Neural progenitor cell (in vitro differentiated cells): ENCODE measurements around the gene CLCN2. TPM values are rescaled to one million over a fixed set of nuclear protein-coding genes. Genes with fewer than 3 reads are reported as not detected.

Source experiments
- DNase-seq: peaks from one replicate; pipeline ENCODE4 v3.0.0-alpha.2; 2016; ENCODE audit warnings: low spot score
- H2AFZ ChIP-seq: fragments of 200-600 bp; sonication (generic); replicated peaks from 2 replicates; pipeline ENCODE4 v1.6.1; 2016; ENCODE audit warnings: antibody characterized with exemption
- H3F3A ChIP-seq: fragments of 200-600 bp; sonication (generic); 2 replicates; pipeline ENCODE4 v1.6.1; 2016; ENCODE audit warnings: antibody characterized with exemption, low read depth
- H3K27ac ChIP-seq: fragments of 200-600 bp; sonication (generic); 2 replicates; pipeline ENCODE4 v1.5.1; 2016; ENCODE audit warnings: mild to moderate bottlenecking
- H3K27me3 ChIP-seq: fragments of 200-600 bp; sonication (generic); 2 replicates; pipeline ENCODE4 v1.6.1; 2016; ENCODE audit warnings: mild to moderate bottlenecking, moderate library complexity
- H3K36me3 ChIP-seq: fragments of 200-600 bp; sonication (generic); 2 replicates; pipeline ENCODE4 v1.5.1; 2016
- H3K4me1 ChIP-seq: fragments of 200-600 bp; sonication (generic); 2 replicates; pipeline ENCODE4 v1.6.1; 2016; ENCODE audit warnings: mixed run types
- H3K4me2 ChIP-seq: fragments of 200-600 bp; sonication (generic); 2 replicates; pipeline ENCODE4 v1.6.1; 2016
- H3K4me3 ChIP-seq: fragments of 200-600 bp; sonication (generic); 2 replicates; pipeline ENCODE4 v1.5.1; 2016
- H3K79me2 ChIP-seq: fragments of 200-600 bp; sonication (generic); 2 replicates; pipeline ENCODE4 v1.6.1; 2016; ENCODE audit warnings: low read depth
- H3K9ac ChIP-seq: fragments of 200-600 bp; sonication (generic); 2 replicates; pipeline ENCODE4 v1.6.1; 2016
- H3K9me3 ChIP-seq: fragments of 200-600 bp; sonication (generic); 2 replicates; pipeline ENCODE4 v1.5.1; 2016; ENCODE audit warnings: low read depth
- H4K20me1 ChIP-seq: fragments of 200-600 bp; sonication (generic); 2 replicates; pipeline ENCODE4 v1.6.1; 2016; ENCODE audit warnings: low read depth
- H3K27ac Mint-ChIP-seq: 3 replicates; pipeline ENCODE4 v1.8.0; 2021; ENCODE audit warnings: mixed read lengths
- H3K27me3 Mint-ChIP-seq: 2 replicates; pipeline ENCODE4 v1.8.0; 2022; ENCODE audit warnings: low read depth, mild to moderate bottlenecking, inconsistent platforms, moderate library complexity, mixed read lengths; ENCODE audit not compliant: insufficient read depth
- H3K36me3 Mint-ChIP-seq: 3 replicates; pipeline ENCODE4 v1.8.0; 2021; ENCODE audit warnings: mixed read lengths
- H3K4me1 Mint-ChIP-seq: 3 replicates; pipeline ENCODE4 v1.8.0; 2021; ENCODE audit warnings: mixed read lengths
- H3K4me3 Mint-ChIP-seq: 3 replicates; pipeline ENCODE4 v1.8.0; 2021; ENCODE audit warnings: mild to moderate bottlenecking, moderate library complexity, mixed read lengths
- H3K9me3 Mint-ChIP-seq: 3 replicates; pipeline ENCODE4 v1.8.0; 2020; ENCODE audit warnings: mixed read lengths
- EZH2 ChIP-seq: fragments of 200-600 bp; sonication (generic); IDR thresholded peaks from 2 replicates; pipeline ENCODE4 v1.6.1; 2017; ENCODE audit warnings: antibody characterized with exemption, mild to moderate bottlenecking, moderate library complexity
- EZH2phosphoT487 ChIP-seq: fragments of 200-600 bp; sonication (generic); IDR thresholded peaks from 2 replicates; pipeline ENCODE4 v1.6.1; 2017; ENCODE audit warnings: antibody characterized with exemption
- total RNA-seq: library from RNA; depleted of rRNA; stranded (reverse); fragments of >200 nt; gene quantifications from 2 replicates; pipeline ENCODE4 v1.2.3, GENCODE V29; 2015; ENCODE audit warnings: low replicate concordance
- TF ChIP-seq, protein P1 (sequence below): fragments of 200-600 bp; sonication (generic); IDR thresholded peaks from 2 replicates; pipeline ENCODE4 v1.5.1; 2017; ENCODE audit warnings: antibody characterized with exemption, mild to moderate bottlenecking

Gene CLCN2
- total RNA-seq, 1 donor from 2014 or later = 16.5 TPM

DNA sequence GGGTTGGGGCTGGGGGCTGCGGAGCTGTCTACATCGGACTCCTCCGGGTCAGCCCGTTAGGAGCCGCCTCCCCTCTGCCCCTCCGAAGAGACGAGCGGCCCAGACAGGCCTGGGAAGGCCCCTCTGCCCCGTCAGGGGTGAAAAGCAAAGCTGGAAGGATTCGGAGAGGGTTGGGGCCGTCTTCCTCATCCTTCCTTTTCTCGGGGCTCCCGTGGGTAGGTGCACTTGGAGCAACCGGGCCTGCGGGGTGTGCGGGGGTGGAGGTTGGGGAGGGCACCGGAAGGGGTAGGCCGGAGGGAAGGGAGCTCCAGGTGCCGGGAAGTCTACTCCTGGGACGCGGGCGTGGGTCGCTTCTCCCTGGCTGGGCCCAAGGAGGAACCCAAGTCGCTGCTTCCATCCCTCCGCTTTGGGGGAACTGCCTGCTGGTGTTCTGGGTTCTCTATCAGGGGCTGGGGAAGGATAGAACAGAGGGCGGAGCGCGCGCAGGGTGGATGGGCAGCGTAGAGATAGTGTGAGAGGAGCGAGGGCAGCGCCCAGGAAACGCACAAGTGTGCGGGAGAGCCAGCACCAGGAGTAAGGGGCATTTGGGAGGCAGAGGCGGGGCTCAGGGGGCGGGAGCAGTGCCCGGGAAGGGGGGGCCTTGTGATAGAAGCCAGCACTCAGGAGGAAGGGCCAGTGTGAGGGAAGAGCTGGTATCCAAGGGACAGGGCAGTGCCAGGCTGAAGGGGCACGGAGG lies 695 bp upstream of the CLCN2 start:
- peaks cover 4% of the 10 kb centered on the region for H4K20me1 ChIP-seq
- H3K4me2 ChIP-seq = peak overlapping the region; percentile 84
- H3K4me3 ChIP-seq = peak overlapping the region; percentile 86
- H3K79me2 ChIP-seq = peaks cover 61% of the 10 kb centered on the region
- Mint-ChIP-seq H3K9me3 (no peaks in the 10 kb centered on the region), H3K4me3 (peak overlapping the region; percentile 98), H3K4me1 (peaks cover 33% of the 10 kb centered on the region), H3K36me3 (peaks cover 22% of the 10 kb centered on the region), H3K27ac (peak overlapping the region; percentile 97), H3K27me3 (peaks cover 15% of the 10 kb centered on the region)
- H3K4me1 ChIP-seq = peaks cover 23% of the 10 kb centered on the region
- TF ChIP-seq EZH2 (no peak), EZH2phosphoT487 (no peak)
- TF ChIP-seq, protein P1, sequence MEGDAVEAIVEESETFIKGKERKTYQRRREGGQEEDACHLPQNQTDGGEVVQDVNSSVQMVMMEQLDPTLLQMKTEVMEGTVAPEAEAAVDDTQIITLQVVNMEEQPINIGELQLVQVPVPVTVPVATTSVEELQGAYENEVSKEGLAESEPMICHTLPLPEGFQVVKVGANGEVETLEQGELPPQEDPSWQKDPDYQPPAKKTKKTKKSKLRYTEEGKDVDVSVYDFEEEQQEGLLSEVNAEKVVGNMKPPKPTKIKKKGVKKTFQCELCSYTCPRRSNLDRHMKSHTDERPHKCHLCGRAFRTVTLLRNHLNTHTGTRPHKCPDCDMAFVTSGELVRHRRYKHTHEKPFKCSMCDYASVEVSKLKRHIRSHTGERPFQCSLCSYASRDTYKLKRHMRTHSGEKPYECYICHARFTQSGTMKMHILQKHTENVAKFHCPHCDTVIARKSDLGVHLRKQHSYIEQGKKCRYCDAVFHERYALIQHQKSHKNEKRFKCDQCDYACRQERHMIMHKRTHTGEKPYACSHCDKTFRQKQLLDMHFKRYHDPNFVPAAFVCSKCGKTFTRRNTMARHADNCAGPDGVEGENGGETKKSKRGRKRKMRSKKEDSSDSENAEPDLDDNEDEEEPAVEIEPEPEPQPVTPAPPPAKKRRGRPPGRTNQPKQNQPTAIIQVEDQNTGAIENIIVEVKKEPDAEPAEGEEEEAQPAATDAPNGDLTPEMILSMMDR = no peak
- H3F3A ChIP-seq = peaks cover 37% of the 10 kb centered on the region
- no peaks in the 10 kb centered on the region for H3K9me3 ChIP-seq
- peak; percentile 78 for DNase-seq
- H2AFZ ChIP-seq = peak overlapping the region; percentile 32
- peaks cover 7% of the 10 kb centered on the region for H3K36me3 ChIP-seq
- H3K27me3 ChIP-seq = no peaks in the 10 kb centered on the region
- peak overlapping the region; percentile 100 for H3K27ac ChIP-seq
- peak overlapping the region; percentile 87 for H3K9ac ChIP-seq

DNA sequence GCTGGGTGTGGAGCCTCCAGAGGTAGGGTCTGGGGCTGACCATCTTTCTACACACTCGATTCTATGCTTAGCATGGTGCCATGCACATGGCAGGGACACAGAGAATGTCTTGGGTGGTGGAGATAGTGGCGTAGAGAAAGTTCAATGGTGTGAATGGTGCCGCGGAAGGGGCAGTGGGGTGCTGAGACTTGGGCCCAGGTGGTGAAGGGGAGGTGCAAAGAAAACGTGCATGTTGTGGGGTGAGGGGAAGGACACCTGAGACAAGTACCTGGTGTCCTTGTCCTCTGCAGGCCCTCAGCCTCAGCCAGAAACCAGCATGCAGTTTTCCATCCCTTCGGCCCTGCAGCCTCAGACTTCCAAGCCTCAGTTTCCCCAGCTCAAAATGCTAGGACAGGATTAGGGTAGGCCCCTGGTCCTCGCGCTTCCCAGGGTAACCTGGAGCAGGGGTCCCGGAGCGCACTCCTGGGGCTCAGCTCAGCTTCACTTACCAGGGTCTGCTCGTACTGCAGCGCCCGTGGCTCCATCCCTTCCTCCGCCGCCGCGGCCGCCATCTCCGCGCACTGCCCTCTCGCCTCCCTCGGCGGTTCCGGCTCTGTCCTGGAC lies 375 bp downstream of the CLCN2 start:
- peaks cover 23% of the 10 kb centered on the region for H3K4me1 ChIP-seq
- H3K9me3 ChIP-seq = no peaks in the 10 kb centered on the region
- H3K27ac Mint-ChIP-seq = peak overlapping the region; percentile 53
- H3K9me3 Mint-ChIP-seq = no peaks in the 10 kb centered on the region
- H4K20me1 ChIP-seq = peaks cover 4% of the 10 kb centered on the region
- H3K79me2 ChIP-seq = peaks cover 61% of the 10 kb centered on the region
- H3K27me3 Mint-ChIP-seq = peaks cover 15% of the 10 kb centered on the region
- peaks cover 15% of the 10 kb centered on the region for H3K36me3 Mint-ChIP-seq
- DNase-seq = no peak
- H3K27me3 ChIP-seq = no peaks in the 10 kb centered on the region
- no peak overlapping the region for H3K27ac ChIP-seq
- H3K4me2 ChIP-seq = peak overlapping the region; percentile 84
- H2AFZ ChIP-seq = no peak overlapping the region
- TF ChIP-seq, protein P1 = no peak
- TF ChIP-seq EZH2phosphoT487 (no peak), EZH2 (no peak)
- H3F3A ChIP-seq = peaks cover 37% of the 10 kb centered on the region
- peak overlapping the region; percentile 94 for H3K4me3 Mint-ChIP-seq
- peak overlapping the region; percentile 66 for H3K9ac ChIP-seq
- peaks cover 33% of the 10 kb centered on the region for H3K4me1 Mint-ChIP-seq
- H3K4me3 ChIP-seq = peak overlapping the region; percentile 86
- H3K36me3 ChIP-seq = peaks cover 7% of the 10 kb centered on the region

- H3K4me3 ChIP-seq = peak overlapping the region; percentile 86
- peaks cover 4% of the 10 kb centered on the region for H4K20me1 ChIP-seq
- peaks cover 56% of the 10 kb centered on the region for H3K79me2 ChIP-seq
- TF ChIP-seq, protein P1 = no peak
- no peak for TF ChIP-seq EZH2phosphoT487
- peaks cover 15% of the 10 kb centered on the region for H3K27me3 Mint-ChIP-seq
- peak overlapping the region; percentile 94 for H3K4me3 Mint-ChIP-seq
- H2AFZ ChIP-seq = no peak overlapping the region
- no peaks in the 10 kb centered on the region for H3K9me3 ChIP-seq
- H3K36me3 Mint-ChIP-seq = peaks cover 14% of the 10 kb centered on the region
- H3K4me1 Mint-ChIP-seq = peaks cover 33% of the 10 kb centered on the region
- peak overlapping the region; percentile 84 for H3K4me2 ChIP-seq
- peaks cover 23% of the 10 kb centered on the region for H3K4me1 ChIP-seq
- H3K36me3 ChIP-seq = peaks cover 6% of the 10 kb centered on the region
- no peaks in the 10 kb centered on the region for H3K9me3 Mint-ChIP-seq
- H3K9ac ChIP-seq = peak overlapping the region; percentile 66
- H3K27ac ChIP-seq = no peak overlapping the region
- H3F3A ChIP-seq = peaks cover 37% of the 10 kb centered on the region
- peak overlapping the region; percentile 53 for H3K27ac Mint-ChIP-seq
- DNase-seq = peak; percentile 60
- H3K27me3 ChIP-seq = no peaks in the 10 kb centered on the region
These were observed 1.1 kb downstream of the CLCN2 start for GRCh38 chr3:184360070-184360928.
